Umbilical cord (tissue), 2 donors: ENCODE measurements around the gene GPSM1. TPM values are rescaled to one million over a fixed set of nuclear protein-coding genes. Genes with fewer than 3 reads are reported as not detected.

ENCODE experiments used
- DNase-seq: peaks from one replicate; pipeline ENCODE4 v3.0.0-alpha.2; 2015; ENCODE audit warnings: low spot score
- total RNA-seq: library from RNA; depleted of rRNA; stranded (reverse); fragments of >200 nt; gene quantifications from one replicate; pipeline ENCODE4 v1.2.3, GENCODE V29; 2014; ENCODE audit warnings: low replicate concordance; ENCODE audit not compliant: insufficient read depth

GPSM1 gene
- total RNA-seq, 1 donor from 2014 or later, result 46.5 TPM

- no peak for DNase-seq
Measured at GRCh38 chr9:136291306-136292025, 35.9 kb upstream of the GPSM1 start.

- DNase-seq, result no peak
Measured at GRCh38 chr9:136292026-136292538, 35.3 kb upstream of the GPSM1 start.

GRCh38 chr9:136292591-136293448 lies 34.5 kb upstream of the GPSM1 start:
- no peak for DNase-seq

GRCh38 chr9:136293476-136294077 lies 33.8 kb upstream of the GPSM1 start:
- DNase-seq, result no peak

- DNase-seq, result no peak
Measured at GRCh38 chr9:136294437-136294836, 32.9 kb upstream of the GPSM1 start.

- DNase-seq, result no peak
Measured at GRCh38 chr9:136295055-136295454, 32.3 kb upstream of the GPSM1 start.

GRCh38 chr9:136295542-136296433 lies 31.6 kb upstream of the GPSM1 start:
- no peak for DNase-seq

GRCh38 chr9:136296434-136297015 lies 30.8 kb upstream of the GPSM1 start:
- no peak for DNase-seq

- DNase-seq, result no peak
Measured at GRCh38 chr9:136297016-136297691, 30.2 kb upstream of the GPSM1 start.

- no peak for DNase-seq
Measured at GRCh38 chr9:136297766-136298735, 29.3 kb upstream of the GPSM1 start.

GRCh38 chr9:136299116-136299515 lies 28.2 kb upstream of the GPSM1 start:
- no peak for DNase-seq

- no peak for DNase-seq
Measured at GRCh38 chr9:136299541-136299940, 27.8 kb upstream of the GPSM1 start.

- no peak for DNase-seq
Measured at GRCh38 chr9:136300016-136300545, 27.3 kb upstream of the GPSM1 start.

GRCh38 chr9:136300866-136301265 lies 26.5 kb upstream of the GPSM1 start:
- DNase-seq, result no peak

GRCh38 chr9:136302527-136302926 lies 24.8 kb upstream of the GPSM1 start:
- DNase-seq, result no peak

- peak; percentile 25 for DNase-seq
Measured at GRCh38 chr9:136303066-136303824, 24.1 kb upstream of the GPSM1 start.

- no peak for DNase-seq
Measured at GRCh38 chr9:136303825-136304416, 23.4 kb upstream of the GPSM1 start, which contains the start of gene CCDC187. Gene CCDC187, minus strand, starts transcription at chr9:136304094. Its CDS starts 264 bp downstream, at chr9:136303830.
